GF-D8 (cell line): ENCODE measurements around the gene SLC46A1.

Experiments
- DNase-seq: peaks from one replicate; lab custom pipeline; 2025; lab: John Stamatoyannopoulos, UW

The SLC46A1 gene

DNA sequence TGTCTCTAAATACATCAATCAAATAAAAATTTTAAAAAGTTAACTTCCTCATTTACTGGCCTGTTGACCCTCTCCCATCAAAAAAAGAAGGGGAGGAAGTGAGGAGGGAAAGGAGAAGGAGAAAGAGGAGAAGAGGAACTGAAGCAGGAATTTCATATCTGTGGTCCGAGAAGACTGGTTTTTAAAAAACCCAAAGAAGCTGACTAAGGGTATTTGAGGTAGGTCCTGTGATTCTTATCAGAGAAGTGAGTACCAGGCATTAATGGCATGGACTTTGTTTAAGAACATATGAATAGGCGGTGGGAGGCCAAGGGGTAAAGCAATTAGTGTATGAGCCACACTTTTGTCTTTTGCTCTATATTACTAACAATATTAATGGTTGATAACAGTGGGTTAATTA lies 2.0 kb downstream of the SLC46A1 start:
- no peak for DNase-seq

DNA sequence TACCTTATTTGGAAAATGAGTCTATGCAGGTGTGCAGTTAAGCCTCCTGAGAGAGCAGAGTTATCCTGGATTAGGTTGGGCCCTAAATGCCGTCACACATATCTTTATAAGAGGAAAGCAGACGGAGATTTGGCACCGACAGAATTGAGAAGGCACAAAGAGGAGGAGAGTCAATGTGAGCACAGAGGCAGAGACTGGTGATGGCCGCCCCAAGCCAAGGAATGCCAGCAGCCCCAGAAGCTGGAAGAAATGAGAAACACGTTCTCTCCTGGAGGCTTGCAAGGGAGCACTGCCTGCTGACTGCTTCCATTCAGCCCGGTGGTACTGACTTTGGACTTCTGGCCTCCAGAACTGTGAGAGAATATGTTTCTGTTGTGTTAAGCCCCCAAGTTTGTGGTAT lies 3.2 kb downstream of the SLC46A1 start:
- DNase-seq: no peak

DNA sequence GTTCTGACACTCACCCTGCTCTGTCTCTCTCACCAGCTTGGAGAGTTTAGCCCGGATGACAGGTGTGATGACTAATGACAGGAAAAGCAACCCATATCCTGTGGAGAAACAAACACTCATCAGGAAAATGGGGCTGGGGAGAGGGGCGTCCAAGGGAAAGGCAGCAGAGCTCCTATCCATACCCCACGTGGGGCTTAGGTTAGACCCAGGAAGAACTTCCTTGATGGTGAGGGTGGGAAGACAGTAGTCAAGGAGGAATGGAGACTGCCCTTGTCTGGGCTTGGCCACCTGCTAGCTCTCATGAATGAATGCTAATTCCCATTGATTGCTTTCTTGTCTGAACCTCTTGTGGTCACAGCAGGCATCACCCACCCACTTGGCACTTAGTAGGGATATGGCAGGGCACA lies 3.8 kb downstream of the SLC46A1 start:
- no peak for DNase-seq

DNA sequence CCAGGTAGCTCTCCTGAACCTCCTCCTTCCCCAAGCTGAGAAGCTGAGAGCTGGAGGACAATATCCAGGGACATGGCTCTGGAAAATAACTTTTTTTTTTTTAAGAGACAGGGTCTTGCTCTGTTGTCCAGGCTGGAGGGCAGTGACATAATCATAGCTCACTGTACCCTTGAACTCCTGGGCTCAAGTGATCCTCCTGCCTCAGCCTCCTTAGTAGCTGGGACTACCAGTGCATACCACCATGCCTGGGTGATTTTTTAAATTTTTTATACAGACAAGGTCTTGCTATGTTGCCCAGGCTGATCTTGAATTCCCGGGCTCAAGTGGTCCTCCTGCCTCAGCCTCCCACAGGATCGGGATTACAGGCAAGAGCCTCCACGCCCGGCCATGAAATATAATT lies 6.2 kb downstream of the SLC46A1 start:
- no peak for DNase-seq

DNA sequence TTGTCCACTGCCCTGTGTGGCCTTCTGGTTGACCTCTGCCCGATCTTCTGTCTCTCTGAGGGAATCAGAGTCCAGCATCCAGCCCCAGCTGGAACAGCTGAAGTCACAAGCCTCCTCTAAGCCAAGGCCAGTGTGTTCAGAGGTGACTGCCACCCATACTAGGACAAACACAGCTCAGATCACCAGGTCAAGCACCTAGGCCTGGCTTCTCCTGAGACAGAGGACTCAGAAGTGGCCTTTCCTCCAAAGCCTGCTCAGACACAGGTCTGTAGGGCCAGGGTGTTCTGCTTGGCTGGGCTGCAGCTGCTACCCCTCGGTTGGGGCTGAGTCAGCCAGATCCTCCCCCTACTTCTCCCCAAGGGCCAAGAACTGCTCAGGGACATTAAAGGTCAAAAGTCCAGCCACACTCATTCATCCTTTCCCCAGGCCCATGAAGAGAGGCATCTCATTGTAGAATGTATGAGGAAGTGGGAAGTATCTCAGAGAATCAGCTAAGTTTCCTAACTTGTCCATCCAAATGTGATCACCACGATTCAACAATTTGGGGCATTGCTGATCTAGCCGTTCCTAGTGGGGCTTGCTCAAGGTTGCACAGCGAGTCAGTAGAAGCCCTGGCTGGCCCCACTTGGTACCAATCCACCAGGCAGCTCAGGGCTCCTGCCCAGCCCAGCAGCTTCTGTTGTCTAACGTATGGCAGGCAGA lies 7.6 kb downstream of the SLC46A1 start:
- DNase-seq: no peak

DNA sequence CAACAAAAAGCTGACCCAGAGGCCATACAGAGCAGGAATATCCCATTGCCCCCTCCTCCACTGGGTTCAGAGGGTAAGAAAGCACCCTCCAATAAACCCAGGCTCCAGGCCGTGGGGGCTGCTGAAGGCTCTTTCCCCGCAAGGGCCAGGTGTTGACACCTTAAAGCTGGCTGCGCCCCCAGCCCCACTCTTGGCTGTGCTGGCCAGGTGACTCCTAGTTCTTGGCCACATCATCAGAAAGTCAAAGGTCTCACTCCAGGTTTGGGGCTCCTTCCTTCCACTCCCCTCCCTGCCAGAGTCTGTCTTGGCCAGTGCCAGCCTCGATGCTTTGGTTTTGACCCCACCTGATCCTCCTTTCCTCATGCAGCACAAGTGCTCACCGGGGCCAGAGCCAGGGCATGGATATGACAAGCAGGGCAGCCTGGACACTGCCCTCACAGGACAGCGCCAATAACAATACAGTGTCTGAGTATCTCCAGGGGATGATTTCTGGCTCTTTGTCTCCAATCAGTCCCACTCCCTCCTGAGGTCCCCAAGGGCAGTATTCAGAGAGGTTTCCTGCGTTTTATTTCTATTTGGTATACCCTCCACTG lies 8.2 kb downstream of the SLC46A1 start:
- DNase-seq: no peak

DNA sequence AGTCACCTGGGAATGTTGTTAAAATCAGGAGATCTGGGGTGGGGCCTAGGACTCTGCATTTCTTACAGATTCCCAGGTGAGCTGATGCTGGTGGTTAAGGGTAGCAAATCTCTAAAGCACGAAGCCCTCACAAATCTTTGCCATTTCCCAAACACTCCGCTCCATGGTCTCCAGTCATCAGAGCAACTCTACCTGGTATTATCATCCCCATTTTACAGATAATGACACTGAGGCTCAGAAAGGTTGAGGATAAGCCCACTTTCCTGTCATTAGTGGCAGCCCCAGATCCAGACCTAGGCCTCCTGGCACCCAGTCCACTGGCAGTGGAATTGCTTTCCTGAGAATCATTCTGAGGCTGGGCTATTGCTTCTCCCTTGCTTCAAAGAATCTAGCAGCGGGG lies 8.7 kb downstream of the SLC46A1 start:
- no peak for DNase-seq

DNA sequence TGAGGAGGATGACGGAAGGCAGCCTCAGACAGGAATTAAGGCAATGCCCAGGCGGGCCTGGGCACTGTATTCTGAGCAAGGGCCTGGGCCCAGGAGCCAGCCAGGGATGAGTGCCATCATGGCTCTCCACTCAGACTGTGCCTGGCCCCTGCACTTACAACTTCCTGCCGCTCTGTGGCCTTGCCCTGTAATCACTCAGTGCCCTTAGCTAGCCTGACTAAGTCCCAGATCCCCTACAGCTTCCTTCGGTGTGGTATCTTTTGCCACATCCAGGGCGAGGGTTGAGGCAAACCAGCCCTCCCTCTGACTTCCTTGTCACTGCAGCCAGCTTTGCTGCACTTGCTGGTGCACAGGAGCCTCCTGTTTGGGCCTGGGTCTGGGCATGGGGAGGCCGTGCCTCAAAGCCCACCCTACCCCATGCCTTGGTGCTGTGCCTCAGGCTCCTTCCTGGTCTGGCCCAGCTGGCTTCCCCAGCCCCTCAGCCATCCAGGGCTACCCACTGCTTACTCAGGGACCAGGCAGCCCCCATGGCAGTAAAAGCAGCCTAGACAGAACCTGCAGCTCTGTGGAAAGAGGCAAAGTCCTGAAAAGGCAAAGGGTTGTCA lies 9.3 kb downstream of the SLC46A1 start:
- DNase-seq: no peak

DNA sequence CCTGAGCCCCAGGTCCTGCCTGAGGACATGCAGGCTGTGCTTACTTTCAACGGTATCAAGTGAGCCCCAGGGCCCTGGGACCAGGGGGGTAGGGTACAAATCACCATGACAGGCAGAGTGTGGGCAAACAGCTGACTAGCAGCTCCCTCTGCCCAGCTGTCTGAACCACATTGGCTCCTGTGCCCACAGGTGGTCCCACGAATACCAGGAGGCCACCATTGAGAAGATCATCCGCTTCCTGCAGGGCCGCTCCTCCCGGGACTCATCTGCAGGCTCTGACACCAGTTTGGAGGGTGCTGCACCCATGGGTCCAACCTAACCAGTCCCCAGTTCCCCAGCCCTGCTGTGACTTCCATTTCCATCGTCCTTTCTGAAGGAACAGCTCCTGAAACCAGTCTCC lies 10.0 kb downstream of the SLC46A1 start:
- DNase-seq: no peak

DNA sequence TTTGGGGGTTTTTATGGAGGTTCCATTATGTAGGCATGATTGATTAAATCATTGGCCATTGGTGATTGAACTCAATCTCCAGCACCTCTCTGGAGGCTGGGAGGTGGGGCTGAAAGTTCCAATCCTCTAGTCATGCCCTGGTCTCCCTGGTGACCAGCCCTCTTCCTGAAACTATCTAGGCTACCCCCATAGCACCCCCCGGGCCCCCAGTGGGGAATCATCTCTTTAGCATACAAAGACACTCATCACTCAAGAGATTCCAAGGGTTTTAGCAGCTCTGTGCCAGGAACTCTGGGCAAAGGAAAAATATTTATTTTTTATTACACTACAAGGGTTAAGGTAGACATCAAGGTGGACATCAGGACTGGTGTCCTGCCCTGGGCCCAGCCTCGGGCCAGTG lies 10.6 kb downstream of the SLC46A1 start:
- DNase-seq: no peak

DNA sequence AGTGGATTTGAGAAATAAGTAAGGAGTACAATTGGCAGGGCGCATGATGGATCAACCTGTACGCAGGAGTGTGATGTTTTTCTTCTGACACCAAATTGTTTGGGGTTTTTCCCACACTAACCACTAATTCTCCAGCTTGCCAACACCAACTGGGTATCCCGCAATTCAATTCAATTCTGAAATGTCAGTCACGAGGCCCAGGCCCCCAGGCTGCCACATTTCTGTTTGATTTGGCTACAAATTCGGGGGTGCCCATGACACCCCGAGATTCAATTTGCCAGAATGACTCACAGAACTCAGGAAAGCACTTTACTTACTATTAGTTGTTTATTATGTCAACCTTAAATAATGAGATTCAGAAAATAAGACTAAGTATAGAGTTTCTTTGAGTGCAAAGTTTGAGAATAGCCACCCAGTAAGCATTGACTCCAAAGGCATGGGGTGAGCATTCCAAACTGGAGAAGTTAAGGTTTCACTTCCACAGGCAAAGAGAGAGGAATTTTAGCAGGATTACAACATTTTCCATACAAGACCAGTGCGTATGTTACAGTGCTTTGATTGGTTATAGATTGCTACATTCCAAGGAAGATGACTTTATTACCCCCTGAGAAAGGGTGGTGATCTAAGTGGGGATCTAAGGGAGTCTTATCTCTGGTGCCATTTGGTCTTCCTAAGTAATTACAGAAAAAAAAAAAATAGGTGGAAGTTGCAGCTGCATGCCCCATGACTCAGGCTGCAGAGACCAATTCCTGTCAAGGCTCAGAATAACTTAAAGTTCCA lies 11.5 kb downstream of the SLC46A1 start:
- DNase-seq: no peak

DNA sequence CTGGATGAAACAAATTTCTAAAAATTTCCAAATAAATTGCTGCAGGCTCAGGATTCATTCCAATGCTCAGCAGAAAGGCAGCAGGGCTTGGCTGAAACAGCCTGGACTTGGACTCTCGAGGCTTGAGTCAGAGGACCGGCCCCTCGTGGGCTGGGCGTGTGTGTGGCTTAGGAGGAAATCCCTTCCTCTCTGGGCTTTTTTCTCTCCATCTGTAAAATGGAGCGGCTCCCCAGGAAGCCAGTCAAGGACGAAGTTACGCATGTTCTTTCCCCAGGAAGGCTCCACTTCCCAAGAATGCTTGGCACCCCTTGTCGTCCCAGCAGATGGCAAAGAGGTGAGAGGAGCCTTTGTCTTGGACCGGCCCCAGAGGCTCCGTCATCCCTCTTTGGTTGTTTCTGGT lies 13.5 kb downstream of the SLC46A1 start:
- no peak for DNase-seq

DNA sequence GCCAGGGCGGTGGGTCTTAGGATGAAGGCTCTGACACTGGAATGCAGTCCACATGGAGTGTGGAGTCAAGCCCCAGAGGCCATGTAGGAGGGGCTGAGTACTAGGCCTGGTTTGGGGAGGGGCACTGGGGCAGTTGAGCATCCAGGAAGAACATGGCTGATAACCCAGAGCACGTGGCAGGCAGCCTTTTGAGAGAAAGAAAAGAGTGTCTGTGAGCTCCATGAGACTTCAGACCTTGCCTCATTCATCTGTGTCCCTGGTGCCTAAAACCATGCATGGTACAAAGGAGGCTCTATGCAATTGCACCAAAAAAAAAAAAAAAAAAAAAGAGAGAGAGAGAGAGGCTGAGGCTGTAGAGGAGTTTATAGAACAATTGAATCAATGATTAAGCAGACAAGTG lies 14.6 kb downstream of the SLC46A1 start:
- no peak for DNase-seq

DNA sequence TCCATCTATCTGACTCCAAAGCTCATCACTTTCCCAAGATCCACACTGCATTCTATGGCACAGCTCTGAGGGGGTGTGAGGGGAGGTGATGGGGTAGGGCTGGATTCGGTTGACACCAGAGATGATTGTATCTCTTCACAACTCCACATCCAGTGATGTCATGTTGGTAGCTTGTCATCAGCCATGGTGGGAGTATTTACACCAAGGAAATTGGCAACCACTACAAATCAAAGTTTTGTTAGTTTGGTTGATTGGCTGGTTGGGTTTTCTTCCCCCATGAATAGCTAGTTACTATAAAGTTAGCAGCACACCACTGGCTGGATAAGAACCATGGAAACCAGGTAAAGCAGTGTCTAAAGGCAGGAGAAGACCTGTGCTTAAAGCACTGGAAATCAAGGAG lies 15.0 kb downstream of the SLC46A1 start:
- no peak for DNase-seq

DNA sequence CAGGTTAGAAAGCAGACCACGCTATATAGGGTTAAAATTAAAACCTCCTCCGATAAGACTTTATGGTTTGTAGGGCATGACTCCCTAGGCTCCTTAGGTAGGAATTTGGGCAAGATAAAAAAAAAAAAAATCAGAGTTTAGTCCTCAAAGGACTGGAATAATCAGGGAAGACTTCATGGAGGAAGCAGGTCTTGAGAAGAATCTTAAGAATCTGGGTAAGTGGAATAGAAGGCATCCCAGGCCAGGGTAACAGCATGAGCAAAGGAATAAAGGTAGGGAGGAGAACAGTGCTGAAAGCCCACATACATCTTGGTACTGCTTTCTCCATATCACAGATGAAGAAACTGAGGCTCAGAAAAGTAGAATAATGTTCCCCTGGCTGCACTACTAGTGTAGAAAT lies 15.4 kb downstream of the SLC46A1 start:
- DNase-seq: no peak

DNA sequence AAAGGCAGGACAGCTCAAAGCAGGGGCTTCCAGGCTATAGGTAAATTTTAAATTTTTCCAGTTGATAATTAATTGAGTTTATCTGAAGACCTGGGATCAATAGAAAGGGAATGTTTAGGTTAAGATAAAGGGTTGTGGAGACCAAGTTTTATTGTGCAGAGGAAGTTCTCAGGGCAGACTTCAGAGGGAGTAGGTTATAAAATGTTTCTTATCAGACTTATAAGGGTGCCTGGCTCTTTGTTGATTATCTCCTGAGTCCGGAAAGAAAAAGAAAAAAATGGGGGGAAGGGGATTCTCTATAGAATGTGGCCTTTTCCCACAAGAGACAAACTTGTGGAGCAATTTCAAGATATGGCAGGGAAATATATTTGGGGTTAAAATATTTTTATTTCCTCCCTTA lies 15.9 kb downstream of the SLC46A1 start:
- no peak for DNase-seq

DNA sequence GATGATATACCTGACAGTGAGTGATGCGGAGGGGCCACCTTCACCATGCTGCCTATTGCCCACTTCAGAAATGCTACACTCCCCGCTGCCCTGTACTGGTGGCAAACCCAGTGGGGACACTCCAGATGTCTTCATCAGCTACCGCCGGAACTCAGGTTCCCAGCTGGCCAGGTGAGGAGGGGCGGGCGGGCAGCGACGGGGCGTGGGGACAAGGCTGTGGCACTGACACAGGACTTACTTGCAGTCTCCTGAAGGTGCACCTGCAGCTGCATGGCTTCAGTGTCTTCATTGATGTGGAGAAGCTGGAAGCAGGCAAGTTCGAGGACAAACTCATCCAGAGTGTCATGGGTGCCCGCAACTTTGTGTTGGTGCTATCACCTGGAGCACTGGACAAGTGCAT lies 17.9 kb downstream of the SLC46A1 start:
- DNase-seq: no peak

DNA sequence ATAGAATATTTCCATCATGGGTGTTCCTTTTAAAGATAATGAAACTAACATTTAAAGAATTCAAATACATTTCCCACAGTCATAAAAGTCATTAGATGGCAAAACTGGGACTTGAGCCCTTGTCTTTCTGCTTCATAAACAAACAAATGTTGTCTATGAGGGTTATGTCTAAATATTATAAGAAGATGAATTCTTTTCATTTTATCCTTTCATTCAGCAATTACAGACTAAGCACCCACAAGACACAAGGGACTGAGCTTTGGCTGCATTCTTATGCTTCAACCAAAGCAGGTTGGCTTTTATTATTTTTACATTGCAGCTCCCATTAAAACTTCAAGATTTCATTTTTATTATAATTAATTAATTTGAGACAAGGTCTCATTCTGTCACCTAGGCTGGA lies 19.6 kb downstream of the SLC46A1 start:
- DNase-seq: no peak

DNA sequence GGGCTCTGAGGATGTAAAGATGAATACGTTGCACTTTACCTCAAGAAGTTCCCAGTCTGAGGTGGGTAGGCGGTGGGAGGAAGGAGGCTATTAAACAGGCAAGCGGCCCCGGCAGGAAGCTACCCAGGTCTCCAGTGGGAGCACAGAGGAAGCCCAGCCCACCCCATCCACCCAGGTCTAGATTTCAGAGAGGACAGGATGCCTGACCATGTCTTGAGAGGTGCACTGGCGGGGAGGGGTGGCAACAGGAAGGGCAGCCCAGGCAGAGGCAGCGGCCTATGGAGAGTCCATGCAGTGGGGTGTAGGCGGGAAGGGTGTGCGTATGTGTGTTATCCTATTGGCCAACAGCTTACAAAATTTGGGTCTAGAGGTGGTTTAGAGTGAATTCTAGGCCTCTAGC lies 20.6 kb downstream of the SLC46A1 start:
- DNase-seq: no peak

DNA sequence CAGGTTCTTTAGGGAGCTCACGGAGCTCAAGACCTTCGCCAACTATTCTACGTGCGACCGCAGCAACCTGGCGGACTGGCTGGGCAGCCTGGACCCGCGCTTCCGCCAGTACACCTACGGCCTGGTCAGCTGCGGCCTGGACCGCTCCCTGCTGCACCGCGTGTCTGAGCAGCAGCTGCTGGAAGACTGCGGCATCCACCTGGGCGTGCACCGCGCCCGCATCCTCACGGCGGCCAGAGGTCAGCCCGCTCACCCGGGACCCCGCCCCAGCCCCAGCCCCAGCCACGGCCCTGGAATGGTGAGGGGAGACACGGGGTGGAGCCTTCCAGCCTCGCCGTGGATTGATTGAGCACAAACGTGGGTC lies 21.0 kb downstream of the SLC46A1 start:
- no peak for DNase-seq

DNA sequence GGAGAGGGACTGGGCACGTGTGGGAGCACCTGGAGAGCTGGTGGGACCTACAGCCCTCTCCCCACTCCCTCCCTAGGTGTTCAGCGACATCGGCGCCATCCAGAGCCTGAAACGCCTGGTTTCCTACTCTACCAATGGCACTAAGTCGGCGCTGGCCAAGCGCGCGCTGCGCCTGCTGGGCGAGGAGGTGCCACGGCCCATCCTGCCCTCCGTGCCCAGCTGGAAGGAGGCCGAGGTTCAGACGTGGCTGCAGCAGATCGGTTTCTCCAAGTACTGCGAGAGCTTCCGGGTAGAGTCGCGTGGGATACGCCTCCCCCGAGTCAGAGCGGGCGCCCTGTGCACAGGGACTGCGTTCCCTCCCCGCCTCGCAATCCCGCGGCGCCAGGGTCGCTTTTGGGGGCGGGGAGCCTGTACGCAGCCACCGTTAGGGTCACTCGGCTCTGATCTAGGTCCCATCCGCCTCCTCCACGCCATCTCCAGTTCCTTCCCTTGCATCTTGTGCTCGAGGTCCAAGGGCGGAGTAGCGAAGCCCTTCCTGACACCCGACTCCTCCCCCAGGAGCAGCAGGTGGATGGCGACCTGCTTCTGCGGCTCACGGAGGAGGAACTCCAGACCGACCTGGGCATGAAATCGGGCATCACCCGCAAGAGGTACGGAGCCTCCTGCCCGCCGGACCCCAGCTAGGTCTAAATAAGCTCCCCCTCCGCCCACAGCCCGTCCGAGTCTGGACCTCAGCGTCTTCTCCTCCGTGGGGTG lies 21.6 kb downstream of the SLC46A1 start:
- DNase-seq: no peak

DNA sequence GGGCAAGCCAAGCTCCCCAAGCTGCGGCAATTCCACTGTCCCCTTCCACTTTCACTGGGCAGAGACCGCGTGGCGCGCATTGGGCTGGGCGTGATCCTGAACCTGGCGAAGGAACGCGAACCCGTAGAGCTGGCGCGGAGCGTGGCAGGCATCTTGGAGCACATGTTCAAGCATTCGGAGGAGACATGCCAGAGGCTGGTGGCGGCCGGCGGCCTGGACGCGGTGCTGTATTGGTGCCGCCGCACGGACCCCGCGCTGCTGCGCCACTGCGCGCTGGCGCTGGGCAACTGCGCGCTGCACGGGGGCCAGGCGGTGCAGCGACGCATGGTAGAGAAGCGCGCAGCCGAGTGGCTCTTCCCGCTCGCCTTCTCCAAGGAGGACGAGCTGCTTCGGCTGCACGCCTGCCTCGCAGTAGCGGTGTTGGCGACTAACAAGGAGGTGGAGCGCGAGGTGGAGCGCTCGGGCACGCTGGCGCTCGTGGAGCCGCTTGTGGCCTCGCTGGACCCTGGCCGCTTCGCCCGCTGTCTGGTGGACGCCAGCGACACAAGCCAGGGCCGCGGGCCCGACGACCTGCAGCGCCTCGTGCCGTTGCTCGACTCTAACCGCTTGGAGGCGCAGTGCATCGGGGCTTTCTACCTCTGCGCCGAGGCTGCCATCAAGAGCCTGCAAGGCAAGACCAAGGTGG lies 24.7 kb downstream of the SLC46A1 start:
- no peak for DNase-seq
